ENCODE results near the gene CUX1. TPM values are rescaled to one million over a fixed set of nuclear protein-coding genes. Genes with fewer than 3 reads are reported as not detected.
A peak's percentile ranks its signal among the peaks of the same experiment; 100 is the strongest.

Gene CUX1
- total and polyA plus RNA-seq, 5 donors, result 54.1 to 146 (median 109) TPM

DNA sequence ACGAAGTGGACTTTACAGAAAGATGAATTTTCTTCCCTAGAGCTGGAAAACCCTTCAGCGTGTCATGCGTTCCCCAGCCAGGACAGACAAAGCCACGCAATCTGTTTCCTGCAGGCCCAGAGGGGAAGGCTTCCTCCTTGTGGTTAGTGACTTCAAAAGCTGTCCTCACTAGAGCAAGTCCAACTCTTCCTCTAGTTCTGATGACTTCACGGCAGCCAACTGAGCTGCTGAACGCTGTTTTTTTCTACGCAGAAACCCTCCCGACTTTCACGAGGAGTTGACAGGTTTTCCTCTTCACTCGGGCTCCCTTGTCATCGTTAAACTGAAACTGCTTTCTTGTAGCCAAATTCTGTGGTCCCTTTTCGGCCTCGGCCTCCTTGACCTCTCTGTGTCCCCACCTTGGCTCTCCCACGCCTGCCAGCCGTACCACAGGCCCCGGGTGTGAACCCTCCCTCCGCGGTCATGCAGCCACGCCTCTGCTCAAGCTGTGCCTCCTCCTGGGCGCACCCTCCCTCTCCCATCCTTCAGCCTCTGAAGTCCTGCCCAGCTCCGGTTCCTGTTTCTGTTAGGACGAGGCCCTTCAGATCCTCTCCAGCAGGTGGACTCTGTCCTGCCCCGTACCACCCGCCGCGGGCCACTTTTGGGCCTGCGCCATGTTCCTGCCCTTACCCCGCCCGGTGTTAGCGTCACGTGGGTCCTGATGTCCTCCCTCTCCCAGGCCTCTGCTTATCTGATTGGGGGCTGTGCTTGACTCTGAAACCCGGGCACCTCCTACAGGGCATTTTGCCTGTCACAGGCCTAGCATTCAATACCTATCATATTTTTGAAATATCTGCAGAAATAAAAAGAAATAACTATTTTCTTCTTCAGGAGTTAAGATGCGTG lies 39.3 kb downstream of the CUX1 start:
- Histone ChIP-seq H3K4me1 (ENCODE audit: control insufficient read depth, insufficient read depth, low read length) (peaks cover 10% of the 10 kb centered on the region), H3K27ac (ENCODE audit: low read length) (peak overlapping the region; percentile 55), H3K9me3 (ENCODE audit: control insufficient read depth, low read length) (no peaks in the 10 kb centered on the region), H3K4me3 (ENCODE audit: low read length) (peak overlapping the region; percentile 5), H3K27me3 (ENCODE audit: control insufficient read depth, insufficient read depth) (no peaks in the 10 kb centered on the region)
- DNase-seq (peak; percentile 87 to 95 (median 94)), ATAC-seq (peak; percentile 94)
- intact Hi-C loops (cut with DNase I), result no loop called here
- 8% methylated on average over 33 of the region's 33 CpGs for WGBS

DNA sequence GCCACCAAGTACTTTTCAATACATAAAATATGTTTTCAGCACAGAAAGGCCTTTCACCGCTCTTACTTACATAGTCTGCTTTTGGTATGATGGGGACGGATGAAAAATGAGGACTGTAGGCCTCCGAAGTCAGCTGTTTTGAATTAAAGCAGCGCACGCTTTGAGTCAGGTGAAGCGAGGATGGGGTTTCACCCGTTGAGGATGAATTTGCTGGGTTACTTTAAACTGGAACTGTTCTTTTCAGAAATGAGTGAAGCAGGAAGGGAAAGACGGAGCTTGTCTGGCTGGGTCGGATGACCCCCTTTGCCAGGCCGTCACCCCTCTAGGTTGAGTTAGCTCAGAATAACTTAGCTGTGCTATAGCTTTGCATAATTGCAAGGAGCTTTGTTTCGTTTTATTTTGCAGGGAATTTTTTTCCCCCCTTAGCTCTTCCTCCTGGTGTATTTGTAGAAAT lies 40.0 kb downstream of the CUX1 start:
- no peaks in the 10 kb centered on the region for H3K9me3 ChIP-seq (ENCODE audit: control insufficient read depth, low read length)
- intact Hi-C loops (cut with DNase I), result no loop called here
- WGBS, result 73% methylated on average over 11 of the region's 11 CpGs
- DNase-seq (no peak), ATAC-seq (no peak)
- H3K4me3 ChIP-seq (ENCODE audit: low read length), result no peak overlapping the region
- peaks cover 14% of the 10 kb centered on the region for H3K4me1 ChIP-seq (ENCODE audit: control insufficient read depth, insufficient read depth, low read length)
- no peaks in the 10 kb centered on the region for H3K27me3 ChIP-seq (ENCODE audit: control insufficient read depth, insufficient read depth)
- H3K27ac ChIP-seq (ENCODE audit: low read length), result peak overlapping the region; percentile 87

DNA sequence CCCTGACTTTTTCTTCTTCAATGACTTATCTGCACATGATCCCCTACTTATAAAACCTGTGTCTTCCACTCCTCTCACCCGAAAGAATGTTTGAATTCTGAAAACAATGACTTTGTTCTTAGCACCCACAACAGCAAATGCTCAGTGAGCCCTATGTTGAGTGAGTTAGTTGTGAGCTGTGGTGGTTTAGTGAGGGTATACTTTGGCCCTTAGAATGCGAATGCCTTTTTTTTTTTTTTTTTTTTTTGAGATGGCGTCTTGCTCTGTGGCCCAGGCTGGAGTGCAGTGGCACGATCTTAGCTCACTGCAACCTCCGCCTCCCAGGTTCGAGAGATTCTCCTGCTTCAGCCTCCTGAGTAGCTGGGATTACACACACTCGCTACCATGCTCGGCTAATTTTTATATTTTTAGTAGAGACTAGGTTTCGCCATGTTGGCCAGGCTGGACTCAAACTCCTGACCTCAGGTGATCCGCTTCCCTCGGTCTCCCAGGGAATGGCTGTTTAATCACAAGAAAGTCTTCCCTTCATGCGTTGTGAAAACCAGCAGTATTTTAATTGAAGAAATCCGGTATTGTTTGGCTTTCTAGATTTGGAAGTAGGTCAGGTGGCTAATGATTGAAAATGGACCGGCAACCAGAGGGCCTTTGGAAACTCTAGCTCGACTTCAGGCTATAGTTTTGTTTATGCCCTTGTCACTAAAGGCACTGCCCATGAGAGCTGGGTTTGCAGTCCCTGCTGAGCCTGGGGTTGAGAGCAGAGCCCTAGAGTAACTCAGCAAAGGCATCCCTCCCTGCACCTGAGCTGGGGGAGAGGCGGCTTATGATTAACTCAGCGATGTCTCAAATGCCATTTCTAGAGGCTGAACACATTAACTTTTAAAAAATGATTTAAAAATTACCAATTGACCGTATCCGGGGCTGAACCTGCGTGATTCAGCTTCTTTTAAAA lies 41.3 kb downstream of the CUX1 start:
- Histone ChIP-seq H3K27ac (ENCODE audit: low read length) (peak overlapping the region; percentile 64), H3K27me3 (ENCODE audit: control insufficient read depth, insufficient read depth) (no peaks in the 10 kb centered on the region), H3K4me3 (ENCODE audit: low read length) (no peak overlapping the region), H3K4me1 (ENCODE audit: control insufficient read depth, insufficient read depth, low read length) (peaks cover 18% of the 10 kb centered on the region), H3K9me3 (ENCODE audit: control insufficient read depth, low read length) (no peaks in the 10 kb centered on the region)
- DNase-seq (no peak), ATAC-seq (no peak)
- 82% methylated on average over 20 of the region's 20 CpGs for WGBS
- intact Hi-C loops (cut with DNase I), result no loop called here

DNA sequence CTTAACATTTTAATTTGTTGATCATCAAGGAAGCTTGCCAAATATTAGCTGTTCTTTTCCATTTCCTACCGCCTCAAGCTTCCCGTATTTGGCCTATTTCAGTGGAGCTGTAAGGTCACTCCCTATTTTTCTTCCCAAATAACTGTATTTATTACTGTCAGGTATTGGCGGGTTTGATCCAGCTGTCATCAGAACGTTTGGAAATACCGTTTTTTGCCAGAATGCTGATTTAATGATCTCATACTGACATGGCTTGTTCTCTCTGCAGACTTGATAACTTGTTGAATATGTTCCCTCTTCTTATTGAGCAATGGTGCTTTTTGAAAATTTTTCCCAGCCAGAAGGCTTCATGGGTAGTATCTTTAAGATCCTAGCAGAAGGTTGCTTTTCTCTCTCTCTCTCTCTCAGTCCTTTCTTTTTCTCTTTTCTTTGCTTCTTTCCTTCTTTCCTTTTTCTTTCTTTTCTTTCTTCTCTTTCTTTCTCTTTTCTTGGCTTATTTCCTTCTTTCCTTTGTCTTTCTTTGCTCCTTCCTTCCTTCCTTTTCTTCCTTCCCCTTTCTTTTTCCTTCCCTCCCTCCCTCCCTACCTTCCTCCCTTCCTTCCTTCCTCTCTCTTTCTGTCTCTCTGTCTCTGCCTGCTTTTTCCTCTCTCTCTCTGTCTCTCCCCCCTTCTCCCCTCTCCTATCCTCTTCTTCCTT lies 42.1 kb downstream of the CUX1 start:
- intact Hi-C loops (cut with DNase I), result no loop called here
- 22% methylated on average over 5 of the region's 5 CpGs for WGBS

DNA sequence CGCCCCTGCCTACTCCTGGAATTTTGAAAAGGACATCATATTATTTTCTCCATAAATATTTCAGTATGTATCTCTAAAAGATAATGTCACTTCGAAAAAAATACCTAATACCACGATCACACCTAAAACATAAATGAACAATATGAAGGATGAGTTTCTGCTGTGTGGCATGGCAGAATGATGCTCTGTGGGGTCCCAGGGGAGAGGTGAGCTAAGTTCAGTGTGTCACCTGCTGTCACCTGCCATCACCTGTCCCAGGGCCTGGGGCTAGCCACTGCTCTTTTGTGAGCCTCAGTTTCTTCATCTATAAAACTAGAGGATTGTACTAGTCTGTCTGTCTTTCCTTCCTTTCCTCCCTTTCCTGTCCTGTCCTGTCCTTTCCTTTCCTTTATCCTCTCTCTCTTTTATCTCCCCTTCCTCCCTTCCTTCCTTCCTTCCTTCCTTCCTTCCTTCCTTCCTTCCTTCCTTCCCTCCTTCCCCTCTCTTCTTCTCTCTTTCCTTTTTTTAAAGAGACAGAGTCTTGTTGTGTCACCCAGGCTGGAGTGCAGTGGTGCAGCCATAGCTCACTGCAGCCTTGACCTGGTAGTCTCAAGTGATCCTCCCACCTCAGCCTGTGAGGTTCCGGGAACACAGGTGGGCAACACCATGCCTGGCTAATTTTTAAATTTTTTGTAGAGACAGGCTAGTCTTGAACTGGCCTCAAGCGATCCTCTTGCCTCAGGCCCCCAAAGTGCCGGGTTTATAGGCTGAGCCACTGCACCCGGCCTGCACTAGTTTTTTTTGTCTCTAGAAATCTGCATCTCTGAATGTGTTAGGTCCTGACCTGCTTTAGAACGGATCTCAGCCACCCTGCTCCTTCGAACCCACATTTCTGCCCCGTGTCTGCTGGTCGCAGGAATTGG lies 43.1 kb downstream of the CUX1 start:
- 84% methylated on average over 11 of the region's 11 CpGs for WGBS
- H3K4me3 ChIP-seq (ENCODE audit: low read length), result no peak overlapping the region
- H3K9me3 ChIP-seq (ENCODE audit: control insufficient read depth, low read length), result no peaks in the 10 kb centered on the region
- intact Hi-C loops (cut with DNase I), result no loop called here
- no peaks in the 10 kb centered on the region for H3K27me3 ChIP-seq (ENCODE audit: control insufficient read depth, insufficient read depth)
- DNase-seq (no peak), ATAC-seq (no peak)
- peak overlapping the region; percentile 31 for H3K27ac ChIP-seq (ENCODE audit: low read length)
- peaks cover 19% of the 10 kb centered on the region for H3K4me1 ChIP-seq (ENCODE audit: control insufficient read depth, insufficient read depth, low read length)

More for the DNA sequence above, 42.1 kb downstream of the CUX1 start:
- H3K4me3 ChIP-seq (ENCODE audit: low read length), result no peak overlapping the region
- ATAC-seq (peak; percentile 7 to 21), DNase-seq (no peak)
- H3K4me1 ChIP-seq (ENCODE audit: control insufficient read depth, insufficient read depth, low read length), result peaks cover 18% of the 10 kb centered on the region
- no peaks in the 10 kb centered on the region for H3K27me3 ChIP-seq (ENCODE audit: control insufficient read depth, insufficient read depth)
- H3K9me3 ChIP-seq (ENCODE audit: control insufficient read depth, low read length), result no peaks in the 10 kb centered on the region
- no peak overlapping the region for H3K27ac ChIP-seq (ENCODE audit: low read length)

DNA sequence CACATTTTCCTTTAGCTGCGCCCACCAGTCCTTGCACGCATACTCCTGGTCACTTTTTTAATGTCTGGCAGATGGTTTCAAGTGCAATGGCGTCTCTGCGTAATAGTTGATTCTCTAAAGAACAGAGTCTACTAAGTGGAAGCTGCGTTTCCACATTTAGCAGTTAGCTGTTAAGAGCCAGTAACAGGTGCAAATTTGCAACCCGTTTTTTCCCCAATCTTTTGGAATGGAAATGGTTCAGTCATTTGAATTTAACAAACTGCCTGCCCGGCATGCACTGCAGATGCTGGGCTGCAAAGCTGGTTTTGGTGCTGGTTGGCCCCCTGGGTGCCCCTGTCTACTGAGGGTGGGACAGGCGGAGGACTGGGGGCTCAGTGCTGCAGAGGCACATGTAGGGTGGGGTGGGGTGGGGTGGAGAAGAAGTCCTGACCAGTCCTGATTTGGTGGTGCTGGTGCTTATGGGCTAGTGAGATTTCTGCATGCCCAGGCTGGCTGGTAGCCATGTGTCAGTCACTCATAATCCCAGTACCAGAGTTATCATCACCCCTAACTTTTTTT lies 43.9 kb downstream of the CUX1 start:
- Histone ChIP-seq H3K4me3 (ENCODE audit: low read length) (no peak overlapping the region), H3K27me3 (ENCODE audit: control insufficient read depth, insufficient read depth) (no peaks in the 10 kb centered on the region), H3K9me3 (ENCODE audit: control insufficient read depth, low read length) (no peaks in the 10 kb centered on the region), H3K4me1 (ENCODE audit: control insufficient read depth, insufficient read depth, low read length) (peaks cover 19% of the 10 kb centered on the region), H3K27ac (ENCODE audit: low read length) (peak overlapping the region; percentile 31)
- no peak for ATAC-seq
- no peak for DNase-seq
- 81% methylated on average over 8 of the region's 8 CpGs for WGBS
- intact Hi-C loops (cut with DNase I), result no loop called here

DNA sequence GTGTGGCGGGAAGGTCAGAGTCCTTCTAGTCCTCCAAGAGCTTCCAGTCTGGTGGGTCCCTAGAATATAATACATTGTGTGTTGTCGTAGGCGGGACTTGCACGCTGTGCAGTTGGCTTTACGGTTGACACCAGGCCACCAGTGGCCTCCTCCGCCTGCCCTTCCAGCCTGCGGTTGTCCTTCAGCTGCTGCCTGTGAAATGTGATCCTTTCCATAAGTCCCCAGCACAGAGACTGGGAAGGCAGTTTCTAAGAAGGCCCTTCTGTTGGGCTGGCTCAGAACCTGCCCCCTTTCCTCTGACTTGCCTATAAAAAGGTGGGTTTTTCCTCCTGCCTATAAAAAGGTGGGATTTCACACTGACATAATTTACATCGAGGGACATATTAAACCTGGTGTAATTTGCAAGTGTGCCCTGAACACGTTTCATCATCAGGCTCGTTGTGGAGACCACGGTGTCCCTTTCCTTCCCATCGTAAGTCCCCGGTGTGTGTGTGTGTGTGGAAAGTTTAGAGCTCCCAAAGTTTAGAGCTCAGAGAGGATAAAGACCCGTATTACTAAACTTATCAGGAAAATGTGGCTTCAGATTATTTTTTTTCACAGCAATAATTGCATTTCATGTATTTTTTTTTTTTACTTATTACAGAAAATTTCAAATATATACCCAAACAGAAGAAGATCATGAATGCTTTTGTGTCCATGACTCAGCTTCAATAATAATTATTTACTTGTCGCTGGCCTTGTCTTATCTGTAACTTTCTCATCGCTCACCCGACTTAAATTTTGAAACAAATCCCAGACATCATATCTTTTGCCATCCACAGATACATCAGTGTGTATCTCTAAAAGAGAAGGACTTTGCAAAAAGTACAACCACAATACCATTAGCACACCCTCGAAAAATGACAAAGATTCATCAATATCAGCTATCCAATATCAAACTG lies 45.1 kb downstream of the CUX1 start:
- ATAC-seq (peak; percentile 34 to 58), DNase-seq (no peak)
- H3K4me3 ChIP-seq (ENCODE audit: low read length), result no peak overlapping the region
- H3K27me3 ChIP-seq (ENCODE audit: control insufficient read depth, insufficient read depth), result no peaks in the 10 kb centered on the region
- 61% methylated on average over 18 of the region's 18 CpGs for WGBS
- H3K4me1 ChIP-seq (ENCODE audit: control insufficient read depth, insufficient read depth, low read length), result peaks cover 16% of the 10 kb centered on the region
- H3K27ac ChIP-seq (ENCODE audit: low read length), result peak overlapping the region; percentile 39
- intact Hi-C loops (cut with DNase I), result no loop called here
- no peaks in the 10 kb centered on the region for H3K9me3 ChIP-seq (ENCODE audit: control insufficient read depth, low read length)

DNA sequence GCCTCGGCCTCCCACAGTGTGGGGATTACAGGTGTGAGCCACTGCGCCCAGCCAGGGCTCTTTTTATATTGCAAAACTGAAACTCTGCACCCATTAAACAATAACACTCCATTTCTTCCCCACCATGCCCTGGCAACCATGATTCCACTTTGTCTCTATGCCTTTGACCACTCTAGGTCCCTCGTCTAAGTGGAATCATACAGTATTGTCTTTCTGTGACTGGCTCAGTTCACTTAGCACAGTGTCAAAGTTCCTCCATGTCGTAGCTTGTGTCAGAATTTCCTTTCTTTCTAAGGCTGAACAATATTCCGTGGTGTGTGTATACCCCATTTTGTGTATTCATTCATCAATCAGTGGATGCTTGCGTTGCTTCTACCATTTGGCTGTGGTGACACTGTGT lies 46.2 kb downstream of the CUX1 start:
- Histone ChIP-seq H3K4me1 (ENCODE audit: control insufficient read depth, insufficient read depth, low read length) (peaks cover 16% of the 10 kb centered on the region), H3K4me3 (ENCODE audit: low read length) (no peak overlapping the region), H3K27ac (ENCODE audit: low read length) (no peak overlapping the region), H3K9me3 (ENCODE audit: control insufficient read depth, low read length) (no peaks in the 10 kb centered on the region), H3K27me3 (ENCODE audit: control insufficient read depth, insufficient read depth) (no peaks in the 10 kb centered on the region)
- ATAC-seq, result no peak
- intact Hi-C loops (cut with DNase I), result no loop called here
- DNase-seq, result no peak
- 96% methylated on average over 6 of the region's 6 CpGs for WGBS

DNA sequence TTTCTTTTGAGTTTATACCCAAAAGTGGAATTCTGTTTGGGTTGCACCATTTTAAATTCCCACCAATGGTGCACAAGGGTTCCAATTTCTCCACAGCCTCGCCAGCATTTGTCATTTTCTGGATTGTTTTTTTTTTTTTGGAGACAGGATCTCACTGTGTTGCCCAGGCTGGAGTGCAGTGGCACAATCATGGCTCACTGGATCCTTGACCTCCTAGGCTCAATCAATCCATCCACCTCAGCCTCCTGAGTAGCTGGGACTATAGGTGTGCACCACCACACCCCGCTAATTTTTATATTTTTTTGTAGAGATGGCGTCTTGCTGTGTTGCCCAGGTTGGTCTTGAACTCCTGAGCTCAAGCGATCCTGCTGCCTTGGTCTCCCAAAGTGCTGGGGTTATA lies 46.6 kb downstream of the CUX1 start:
- no peaks in the 10 kb centered on the region for H3K27me3 ChIP-seq (ENCODE audit: control insufficient read depth, insufficient read depth)
- 88% methylated on average over 4 of the region's 4 CpGs for WGBS
- no peak overlapping the region for H3K27ac ChIP-seq (ENCODE audit: low read length)
- no peak for ATAC-seq
- H3K4me1 ChIP-seq (ENCODE audit: control insufficient read depth, insufficient read depth, low read length), result peaks cover 13% of the 10 kb centered on the region
- no peaks in the 10 kb centered on the region for H3K9me3 ChIP-seq (ENCODE audit: control insufficient read depth, low read length)
- DNase-seq, result no peak
- intact Hi-C loops (cut with DNase I), result no loop called here
- H3K4me3 ChIP-seq (ENCODE audit: low read length), result no peak overlapping the region

Measured in right cardiac atrium (tissue), 5 donors.